GM23338 (cell line): ENCODE measurements around the gene CDYL. TPM values are rescaled to one million over a fixed set of nuclear protein-coding genes. Genes with fewer than 3 reads are reported as not detected.

Experiments used
- ATAC-seq: fragments of 200-7000 bp; cut with Tn5 transposase; 3 replicates; pipeline ENCODE4 v1.9.1; 2020
- DNase-seq: peaks from one replicate; pipeline ENCODE4 v3.0.0-alpha.2; 2015; ENCODE audit warnings: low spot score
- H2AFZ ChIP-seq: fragments of 200-600 bp; sonication (generic); 2 replicates; pipeline ENCODE4 v1.8.0; 2016; ENCODE audit warnings: antibody characterized with exemption, mild to moderate bottlenecking, moderate library complexity
- H3F3A ChIP-seq: fragments of 200-600 bp; sonication (generic); replicated peaks from 2 replicates; pipeline ENCODE4 v1.8.0; 2017; ENCODE audit warnings: antibody characterized with exemption, mixed run types, low read depth
- H3K27ac ChIP-seq: fragments of 200-600 bp; sonication (generic); 2 replicates; pipeline ENCODE4 v1.6.1; 2016; ENCODE audit warnings: low read depth
- H3K27me3 ChIP-seq: fragments of 200-600 bp; sonication (generic); 2 replicates; pipeline ENCODE4 v1.8.0; 2016; ENCODE audit warnings: mild to moderate bottlenecking, mixed run types, moderate library complexity; ENCODE audit not compliant: insufficient read depth
- H3K36me3 ChIP-seq: fragments of 200-600 bp; sonication (generic); 2 replicates; pipeline ENCODE4 v1.8.0; 2016; ENCODE audit warnings: mild to moderate bottlenecking; ENCODE audit not compliant: insufficient read depth
- H3K4me1 ChIP-seq: fragments of 200-600 bp; sonication (generic); 2 replicates; pipeline ENCODE4 v1.8.0; 2016; ENCODE audit warnings: mild to moderate bottlenecking, moderate library complexity; ENCODE audit not compliant: insufficient read depth
- H3K4me2 ChIP-seq: fragments of 200-600 bp; sonication (generic); 2 replicates; pipeline ENCODE4 v1.7.1; 2017; ENCODE audit warnings: mixed run types
- H3K4me3 ChIP-seq: fragments of 200-600 bp; sonication (generic); 2 replicates; pipeline ENCODE4 v1.6.1; 2016; ENCODE audit warnings: mixed run types
- H3K79me2 ChIP-seq: fragments of 200-600 bp; sonication (generic); replicated peaks from 2 replicates; pipeline ENCODE4 v1.8.0; 2017; ENCODE audit warnings: mild to moderate bottlenecking; ENCODE audit not compliant: insufficient read depth
- H3K9me2 ChIP-seq: fragments of 200-600 bp; sonication (generic); 2 replicates; pipeline ENCODE4 v1.8.0; 2017; ENCODE audit not compliant: insufficient read depth
- H4K20me1 ChIP-seq: fragments of 200-600 bp; sonication (generic); replicated peaks from 2 replicates; pipeline ENCODE4 v1.8.0; 2017; ENCODE audit warnings: mild to moderate bottlenecking; ENCODE audit not compliant: insufficient read depth
- H3K27ac Mint-ChIP-seq: 2 replicates; pipeline ENCODE4 v1.8.0; 2020; ENCODE audit warnings: inconsistent platforms, mild to moderate bottlenecking, moderate library complexity, mixed read lengths
- H3K27me3 Mint-ChIP-seq: 3 replicates; pipeline ENCODE4 v1.8.0; 2022; ENCODE audit warnings: low read depth, mild to moderate bottlenecking, moderate library complexity, mixed read lengths, inconsistent platforms; ENCODE audit not compliant: insufficient read depth, poor library complexity
- H3K36me3 Mint-ChIP-seq: 3 replicates; pipeline ENCODE4 v1.8.0; 2021; ENCODE audit warnings: low read depth, mild to moderate bottlenecking, inconsistent platforms, moderate library complexity, mixed read lengths
- H3K4me1 Mint-ChIP-seq: 3 replicates; pipeline ENCODE4 v1.8.0; 2020; ENCODE audit warnings: mild to moderate bottlenecking, inconsistent platforms, mixed read lengths
- H3K4me3 Mint-ChIP-seq: 3 replicates; pipeline ENCODE4 v1.8.0; 2021; ENCODE audit warnings: moderate library complexity, mild to moderate bottlenecking, inconsistent platforms, mixed read lengths
- H3K9me3 Mint-ChIP-seq: 3 replicates; pipeline ENCODE4 v1.8.0; 2020; ENCODE audit warnings: moderate library complexity, mild to moderate bottlenecking, inconsistent platforms, mixed read lengths
- CREB1 ChIP-seq: fragments of 250-450 bp; sonication (Bioruptor Pico); IDR thresholded peaks from 2 replicates; pipeline ENCODE4 v1.5.0; 2020; ENCODE audit warnings: low read depth, mild to moderate bottlenecking, moderate library complexity
- EZH2 ChIP-seq: fragments of 200-600 bp; sonication (generic); IDR thresholded peaks from one replicate; pipeline ENCODE4 v1.8.0; 2017; ENCODE audit warnings: antibody characterized with exemption, mild to moderate bottlenecking, low read depth; ENCODE audit not compliant: unreplicated experiment
- EZH2phosphoT487 ChIP-seq: fragments of 200-600 bp; sonication (generic); IDR thresholded peaks from one replicate; pipeline ENCODE4 v1.8.1; 2018; ENCODE audit warnings: antibody characterized with exemption; ENCODE audit not compliant: unreplicated experiment
- JUNB ChIP-seq: IDR thresholded peaks from one replicate; pipeline ENCODE4 v1.6.1; 2016; ENCODE audit warnings: antibody characterized with exemption; ENCODE audit not compliant: unreplicated experiment
- NANOG ChIP-seq: IDR thresholded peaks from 2 replicates; pipeline ENCODE4 v1.6.1; 2016; ENCODE audit warnings: antibody characterized with exemption, borderline replicate concordance
- POLR2AphosphoS5 ChIP-seq: IDR thresholded peaks from 2 replicates; pipeline ENCODE4 v1.6.1; 2016; ENCODE audit warnings: antibody characterized with exemption, low read depth
- STAT1 ChIP-seq: IDR thresholded peaks from one replicate; pipeline ENCODE4 v1.6.1; 2016; ENCODE audit warnings: antibody characterized with exemption; ENCODE audit not compliant: unreplicated experiment
- ZNF114 ChIP-seq: fragments of 250-450 bp; sonication (Bioruptor Pico); IDR thresholded peaks from 2 replicates; pipeline ENCODE4 v1.5.0; 2020; ENCODE audit warnings: mild to moderate bottlenecking, moderate library complexity
- ZNF331 ChIP-seq: fragments of 250-450 bp; sonication (Bioruptor Pico); IDR thresholded peaks from 2 replicates; pipeline ENCODE4 v1.5.0; 2020; ENCODE audit warnings: low read depth, mild to moderate bottlenecking, moderate library complexity
- polyA plus RNA-seq: library from polyadenylated mRNA; unstranded; fragments of >200 nt; fragmentation: Nextera tagmentation; extraction: Ambion mirVana; gene quantifications from 2 replicates; pipeline ENCODE4 v1.2.1, GENCODE V29; 2016
- total RNA-seq: library from RNA; depleted of rRNA; stranded (reverse); fragments of >200 nt; shearing (Covaris generic); gene quantifications from 2 replicates; pipeline ENCODE4 v1.2.3, GENCODE V29; 2014
- TF ChIP-seq, protein P1 (sequence below): IDR thresholded peaks from one replicate; pipeline ENCODE4 v1.6.1; 2018; ENCODE audit warnings: antibody characterized with exemption; ENCODE audit not compliant: unreplicated experiment
- TF ChIP-seq, protein P2 (sequence below): IDR thresholded peaks from 2 replicates; pipeline ENCODE4 v1.6.1; 2016; ENCODE audit warnings: antibody characterized with exemption
- TF ChIP-seq, protein P3 (sequence below), 2 experiments: fragments of 200-600 bp in 1 of 2; sonication (generic) in 1 of 2; conservative IDR thresholded peaks; 2 replicates each; pipeline versions ENCODE4 v1.5.1 to v1.6.1; 2016 to 2017; ENCODE audit warnings: antibody characterized with exemption in 2 of 2, low read depth in 2 of 2, mild to moderate bottlenecking in 2 of 2, moderate library complexity in 1 of 2

CDYL gene
- total and polyA plus RNA-seq, 2 experiments from 2014 or later: 67.2 to 128 TPM

DNA sequence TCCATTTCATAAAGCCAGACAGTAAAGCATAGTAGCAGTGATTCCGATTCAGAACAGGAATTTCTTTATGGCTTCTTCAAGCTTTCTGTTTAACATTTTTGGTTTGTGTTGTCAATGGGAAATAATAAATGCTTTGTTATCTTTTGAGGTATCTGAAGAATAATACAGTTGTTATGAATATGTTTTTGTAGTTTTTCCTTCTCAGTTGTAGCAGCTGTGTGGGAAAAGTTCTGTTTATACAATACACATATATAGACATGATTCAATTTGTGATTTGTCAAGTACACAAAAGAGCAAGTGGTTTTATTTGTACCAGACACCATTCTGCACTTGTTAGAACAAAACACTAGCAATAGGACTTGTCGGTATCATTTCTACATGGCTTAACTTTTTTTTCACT, 96.6 kb downstream of the CDYL start:
- H3K4me3 Mint-ChIP-seq: no peak overlapping the region
- Histone ChIP-seq H3K36me3 (no peaks in the 10 kb centered on the region), H3K27ac (no peak overlapping the region), H4K20me1 (peaks cover 86% of the 10 kb centered on the region), H3K9me2 (no peaks in the 10 kb centered on the region), H3K27me3 (no peaks in the 10 kb centered on the region), H3K79me2 (peaks cover 100% of the 10 kb centered on the region), H3K4me3 (no peak overlapping the region), H3F3A (no peaks in the 10 kb centered on the region), H2AFZ (no peak overlapping the region), H3K4me2 (no peak overlapping the region), H3K4me1 (peaks cover 22% of the 10 kb centered on the region)
- ATAC-seq: no peak
- H3K27me3 Mint-ChIP-seq: no peaks in the 10 kb centered on the region
- H3K9me3 Mint-ChIP-seq: no peaks in the 10 kb centered on the region
- H3K36me3 Mint-ChIP-seq: no peaks in the 10 kb centered on the region
- H3K27ac Mint-ChIP-seq: no peak overlapping the region
- peaks cover 47% of the 10 kb centered on the region for H3K4me1 Mint-ChIP-seq
- no peak for DNase-seq
- TF ChIP-seq, protein P1, sequence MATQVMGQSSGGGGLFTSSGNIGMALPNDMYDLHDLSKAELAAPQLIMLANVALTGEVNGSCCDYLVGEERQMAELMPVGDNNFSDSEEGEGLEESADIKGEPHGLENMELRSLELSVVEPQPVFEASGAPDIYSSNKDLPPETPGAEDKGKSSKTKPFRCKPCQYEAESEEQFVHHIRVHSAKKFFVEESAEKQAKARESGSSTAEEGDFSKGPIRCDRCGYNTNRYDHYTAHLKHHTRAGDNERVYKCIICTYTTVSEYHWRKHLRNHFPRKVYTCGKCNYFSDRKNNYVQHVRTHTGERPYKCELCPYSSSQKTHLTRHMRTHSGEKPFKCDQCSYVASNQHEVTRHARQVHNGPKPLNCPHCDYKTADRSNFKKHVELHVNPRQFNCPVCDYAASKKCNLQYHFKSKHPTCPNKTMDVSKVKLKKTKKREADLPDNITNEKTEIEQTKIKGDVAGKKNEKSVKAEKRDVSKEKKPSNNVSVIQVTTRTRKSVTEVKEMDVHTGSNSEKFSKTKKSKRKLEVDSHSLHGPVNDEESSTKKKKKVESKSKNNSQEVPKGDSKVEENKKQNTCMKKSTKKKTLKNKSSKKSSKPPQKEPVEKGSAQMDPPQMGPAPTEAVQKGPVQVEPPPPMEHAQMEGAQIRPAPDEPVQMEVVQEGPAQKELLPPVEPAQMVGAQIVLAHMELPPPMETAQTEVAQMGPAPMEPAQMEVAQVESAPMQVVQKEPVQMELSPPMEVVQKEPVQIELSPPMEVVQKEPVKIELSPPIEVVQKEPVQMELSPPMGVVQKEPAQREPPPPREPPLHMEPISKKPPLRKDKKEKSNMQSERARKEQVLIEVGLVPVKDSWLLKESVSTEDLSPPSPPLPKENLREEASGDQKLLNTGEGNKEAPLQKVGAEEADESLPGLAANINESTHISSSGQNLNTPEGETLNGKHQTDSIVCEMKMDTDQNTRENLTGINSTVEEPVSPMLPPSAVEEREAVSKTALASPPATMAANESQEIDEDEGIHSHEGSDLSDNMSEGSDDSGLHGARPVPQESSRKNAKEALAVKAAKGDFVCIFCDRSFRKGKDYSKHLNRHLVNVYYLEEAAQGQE: no peak

DNA sequence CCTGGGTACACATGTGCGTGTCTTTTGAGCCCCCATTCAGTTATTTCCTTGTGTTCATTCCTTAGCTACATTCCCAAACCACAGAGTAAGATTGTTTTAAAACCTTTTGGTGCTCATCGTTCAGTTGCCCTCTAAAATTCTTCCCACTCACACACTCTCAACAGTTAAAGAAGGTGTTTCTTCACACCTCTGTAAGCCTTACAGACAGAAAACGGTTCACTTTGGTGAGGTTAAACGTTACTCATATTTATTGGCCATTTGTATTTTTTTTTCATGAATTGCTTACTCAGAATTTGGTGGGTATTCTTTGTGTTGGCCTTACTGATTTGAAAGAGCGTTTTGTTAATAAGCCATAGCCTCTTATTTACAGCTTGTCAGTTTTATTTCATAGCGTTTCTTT, 97.7 kb downstream of the CDYL start:
- Histone ChIP-seq H3K4me2 (no peak overlapping the region), H3K79me2 (peaks cover 100% of the 10 kb centered on the region), H2AFZ (no peak overlapping the region), H3K27ac (no peak overlapping the region), H3F3A (no peaks in the 10 kb centered on the region), H4K20me1 (peaks cover 85% of the 10 kb centered on the region), H3K9me2 (no peaks in the 10 kb centered on the region), H3K4me1 (peaks cover 22% of the 10 kb centered on the region), H3K27me3 (no peaks in the 10 kb centered on the region), H3K4me3 (no peak overlapping the region), H3K36me3 (no peaks in the 10 kb centered on the region)
- H3K27ac Mint-ChIP-seq: no peak overlapping the region
- peaks cover 48% of the 10 kb centered on the region for H3K4me1 Mint-ChIP-seq
- H3K36me3 Mint-ChIP-seq: no peaks in the 10 kb centered on the region
- ATAC-seq: no peak
- H3K4me3 Mint-ChIP-seq: no peak overlapping the region
- H3K27me3 Mint-ChIP-seq: no peaks in the 10 kb centered on the region
- DNase-seq: no peak
- H3K9me3 Mint-ChIP-seq: no peaks in the 10 kb centered on the region
- no peak for TF ChIP-seq STAT1
- no peak for TF ChIP-seq ZNF114 (CRISPR knock-in tag)
- no peak for TF ChIP-seq NANOG
- TF ChIP-seq CREB1: no peak
- no peak for TF ChIP-seq POLR2AphosphoS5
- TF ChIP-seq, protein P1: no peak
- no peak for TF ChIP-seq EZH2
- no peak for TF ChIP-seq ZNF331
- TF ChIP-seq, protein P2, sequence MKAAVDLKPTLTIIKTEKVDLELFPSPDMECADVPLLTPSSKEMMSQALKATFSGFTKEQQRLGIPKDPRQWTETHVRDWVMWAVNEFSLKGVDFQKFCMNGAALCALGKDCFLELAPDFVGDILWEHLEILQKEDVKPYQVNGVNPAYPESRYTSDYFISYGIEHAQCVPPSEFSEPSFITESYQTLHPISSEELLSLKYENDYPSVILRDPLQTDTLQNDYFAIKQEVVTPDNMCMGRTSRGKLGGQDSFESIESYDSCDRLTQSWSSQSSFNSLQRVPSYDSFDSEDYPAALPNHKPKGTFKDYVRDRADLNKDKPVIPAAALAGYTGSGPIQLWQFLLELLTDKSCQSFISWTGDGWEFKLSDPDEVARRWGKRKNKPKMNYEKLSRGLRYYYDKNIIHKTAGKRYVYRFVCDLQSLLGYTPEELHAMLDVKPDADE: no peak
- TF ChIP-seq, protein P3, sequence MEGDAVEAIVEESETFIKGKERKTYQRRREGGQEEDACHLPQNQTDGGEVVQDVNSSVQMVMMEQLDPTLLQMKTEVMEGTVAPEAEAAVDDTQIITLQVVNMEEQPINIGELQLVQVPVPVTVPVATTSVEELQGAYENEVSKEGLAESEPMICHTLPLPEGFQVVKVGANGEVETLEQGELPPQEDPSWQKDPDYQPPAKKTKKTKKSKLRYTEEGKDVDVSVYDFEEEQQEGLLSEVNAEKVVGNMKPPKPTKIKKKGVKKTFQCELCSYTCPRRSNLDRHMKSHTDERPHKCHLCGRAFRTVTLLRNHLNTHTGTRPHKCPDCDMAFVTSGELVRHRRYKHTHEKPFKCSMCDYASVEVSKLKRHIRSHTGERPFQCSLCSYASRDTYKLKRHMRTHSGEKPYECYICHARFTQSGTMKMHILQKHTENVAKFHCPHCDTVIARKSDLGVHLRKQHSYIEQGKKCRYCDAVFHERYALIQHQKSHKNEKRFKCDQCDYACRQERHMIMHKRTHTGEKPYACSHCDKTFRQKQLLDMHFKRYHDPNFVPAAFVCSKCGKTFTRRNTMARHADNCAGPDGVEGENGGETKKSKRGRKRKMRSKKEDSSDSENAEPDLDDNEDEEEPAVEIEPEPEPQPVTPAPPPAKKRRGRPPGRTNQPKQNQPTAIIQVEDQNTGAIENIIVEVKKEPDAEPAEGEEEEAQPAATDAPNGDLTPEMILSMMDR (conservative IDR thresholded peaks at IDR 0.05; ENCODE audit: low read depth in 2 of 2): no peak
- TF ChIP-seq EZH2phosphoT487: no peak
- no peak for TF ChIP-seq JUNB
